Suppressor macrophage (primary cell): ENCODE results near the gene ANK2.

Source experiments
- DNase-seq, 4 experiments: peaks; one replicate each; pipeline ENCODE4 v3.0.0-alpha.2; 2020 to 2022

Gene ANK2

GRCh38 chr4:113350576-113350975, 301.1 kb downstream of the ANK2 start:
- DNase-seq: no peak

DNA sequence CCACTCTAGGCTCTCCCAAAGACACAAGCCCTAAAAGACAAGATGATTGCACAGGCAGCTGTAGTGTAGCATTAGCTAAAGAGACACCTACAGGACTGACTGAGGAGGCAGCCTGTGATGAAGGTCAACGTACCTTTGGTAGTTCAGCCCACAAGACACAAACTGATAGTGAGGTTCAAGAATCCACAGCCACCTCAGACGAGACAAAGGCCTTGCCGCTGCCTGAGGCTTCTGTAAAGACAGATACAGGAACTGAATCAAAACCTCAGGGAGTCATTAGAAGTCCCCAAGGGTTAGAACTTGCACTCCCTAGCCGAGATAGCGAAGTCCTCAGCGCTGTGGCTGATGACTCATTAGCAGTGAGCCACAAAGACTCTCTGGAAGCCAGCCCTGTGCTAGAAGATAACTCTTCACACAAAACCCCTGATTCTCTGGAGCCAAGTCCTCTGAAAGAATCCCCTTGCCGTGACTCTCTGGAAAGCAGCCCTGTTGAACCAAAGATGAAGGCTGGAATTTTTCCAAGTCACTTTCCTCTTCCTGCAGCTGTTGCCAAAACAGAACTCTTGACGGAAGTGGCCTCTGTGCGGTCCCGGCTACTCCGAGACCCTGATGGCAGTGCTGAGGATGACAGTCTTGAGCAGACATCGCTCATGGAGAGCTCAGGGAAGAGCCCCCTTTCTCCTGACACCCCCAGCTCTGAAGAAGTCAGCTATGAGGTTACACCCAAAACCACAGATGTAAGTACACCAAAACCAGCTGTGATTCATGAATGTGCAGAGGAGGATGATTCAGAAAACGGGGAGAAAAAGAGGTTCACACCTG, 306.3 kb downstream of the ANK2 start:
- DNase-seq: peak; percentile 34 to 68 (median 57)

DNA sequence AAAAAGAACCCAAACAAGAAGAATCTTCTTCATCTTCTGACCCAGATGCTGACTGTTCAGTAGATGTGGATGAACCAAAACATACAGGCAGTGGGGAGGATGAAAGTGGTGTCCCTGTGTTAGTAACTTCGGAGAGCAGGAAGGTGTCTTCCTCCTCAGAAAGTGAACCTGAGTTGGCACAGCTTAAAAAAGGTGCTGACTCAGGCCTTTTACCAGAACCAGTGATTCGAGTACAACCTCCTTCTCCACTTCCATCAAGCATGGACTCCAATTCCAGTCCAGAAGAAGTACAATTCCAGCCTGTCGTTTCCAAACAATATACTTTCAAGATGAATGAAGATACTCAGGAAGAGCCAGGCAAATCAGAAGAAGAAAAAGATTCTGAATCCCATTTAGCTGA, 307.0 kb downstream of the ANK2 start:
- no peak for DNase-seq

GRCh38 chr4:113358784-113359183, 309.3 kb downstream of the ANK2 start:
- DNase-seq: no peak

DNA sequence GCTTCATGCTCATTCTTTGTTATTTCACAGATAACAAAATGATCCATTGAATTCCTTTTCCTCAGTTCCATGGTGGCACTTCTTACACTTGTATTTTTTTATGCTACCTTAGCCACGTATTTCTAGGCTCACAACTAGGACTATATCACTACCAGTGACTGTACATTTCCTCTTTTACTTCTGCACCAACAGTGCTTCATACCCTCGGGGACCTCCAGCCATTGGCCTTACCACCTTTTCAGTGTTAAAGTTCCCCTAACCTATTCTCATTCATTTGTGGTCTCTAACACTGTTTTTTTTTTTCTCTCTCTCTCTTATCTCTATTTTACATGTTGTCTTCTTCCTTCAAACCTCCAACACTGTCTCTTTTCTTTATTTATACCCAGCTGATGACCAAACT, 315.9 kb downstream of the ANK2 start:
- DNase-seq: no peak

DNA sequence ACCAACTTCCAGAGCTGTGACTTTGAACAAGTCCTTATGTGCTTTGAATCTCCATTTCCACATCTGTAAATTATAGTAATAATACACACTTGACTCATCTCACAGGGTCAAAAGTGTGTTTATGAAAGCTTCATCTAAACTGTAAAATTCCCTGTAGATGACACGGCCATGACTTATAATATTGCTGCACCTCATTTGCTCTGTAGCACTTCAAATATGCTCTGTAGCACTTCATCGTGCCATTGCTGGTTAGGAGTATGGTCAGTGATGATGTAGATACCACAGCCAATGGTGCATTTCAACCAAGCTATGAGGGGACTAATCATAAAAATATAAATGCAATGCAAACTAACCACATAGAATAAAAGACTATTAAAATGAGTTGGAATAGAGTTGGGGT, 318.6 kb downstream of the ANK2 start:
- no peak for DNase-seq

GRCh38 chr4:113371111-113371510, 321.7 kb downstream of the ANK2 start:
- no peak for DNase-seq

GRCh38 chr4:113375964-113376666, 326.7 kb downstream of the ANK2 start:
- no peak for DNase-seq

- no peak for DNase-seq
Measured at GRCh38 chr4:113378836-113379235, 329.4 kb downstream of the ANK2 start.

- DNase-seq: no peak
Measured at GRCh38 chr4:113382704-113383103, 333.3 kb downstream of the ANK2 start.

GRCh38 chr4:113383111-113383785, 333.8 kb downstream of the ANK2 start:
- no peak for DNase-seq

DNA sequence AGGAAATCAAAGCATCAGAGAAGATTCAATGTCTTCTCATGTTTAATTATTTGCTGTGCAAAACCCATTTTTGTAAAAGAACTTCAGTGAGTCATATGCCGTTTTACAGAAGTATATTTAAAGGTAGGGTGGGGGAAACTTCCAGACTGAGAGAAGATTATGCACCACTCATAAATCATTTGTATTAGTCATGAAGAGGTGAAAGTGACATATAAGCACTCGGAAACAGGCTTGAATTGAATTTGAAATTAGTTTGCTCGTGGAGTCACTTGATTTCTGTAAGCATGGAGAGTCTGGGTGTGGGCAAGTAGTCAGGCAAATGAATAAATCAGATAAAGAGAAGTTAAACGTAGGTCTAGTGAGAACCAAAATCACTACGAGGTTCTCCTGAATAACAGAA, 335.1 kb downstream of the ANK2 start:
- DNase-seq: no peak

GRCh38 chr4:113385281-113385899, 335.9 kb downstream of the ANK2 start:
- DNase-seq: no peak

GRCh38 chr4:113389160-113389559, 339.7 kb downstream of the ANK2 start:
- no peak for DNase-seq

DNA sequence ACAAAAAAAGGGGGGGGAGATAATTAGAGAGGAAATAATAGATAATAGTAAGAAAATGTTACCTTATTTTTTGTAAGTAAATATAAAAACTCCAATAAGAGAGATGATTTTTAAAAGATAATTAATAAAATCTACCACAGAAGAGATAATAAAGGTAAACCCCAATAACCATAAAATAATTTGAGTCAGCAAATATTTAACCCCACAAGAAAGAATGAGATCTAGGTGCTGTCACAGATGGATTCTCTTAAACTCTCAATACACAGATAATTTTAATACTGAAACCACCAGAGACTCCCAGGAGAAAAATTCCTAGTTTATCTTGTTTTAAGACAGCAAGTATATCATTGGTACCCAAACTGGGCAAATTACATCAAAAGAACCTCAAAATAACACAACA, 341.4 kb downstream of the ANK2 start:
- no peak for DNase-seq

DNA sequence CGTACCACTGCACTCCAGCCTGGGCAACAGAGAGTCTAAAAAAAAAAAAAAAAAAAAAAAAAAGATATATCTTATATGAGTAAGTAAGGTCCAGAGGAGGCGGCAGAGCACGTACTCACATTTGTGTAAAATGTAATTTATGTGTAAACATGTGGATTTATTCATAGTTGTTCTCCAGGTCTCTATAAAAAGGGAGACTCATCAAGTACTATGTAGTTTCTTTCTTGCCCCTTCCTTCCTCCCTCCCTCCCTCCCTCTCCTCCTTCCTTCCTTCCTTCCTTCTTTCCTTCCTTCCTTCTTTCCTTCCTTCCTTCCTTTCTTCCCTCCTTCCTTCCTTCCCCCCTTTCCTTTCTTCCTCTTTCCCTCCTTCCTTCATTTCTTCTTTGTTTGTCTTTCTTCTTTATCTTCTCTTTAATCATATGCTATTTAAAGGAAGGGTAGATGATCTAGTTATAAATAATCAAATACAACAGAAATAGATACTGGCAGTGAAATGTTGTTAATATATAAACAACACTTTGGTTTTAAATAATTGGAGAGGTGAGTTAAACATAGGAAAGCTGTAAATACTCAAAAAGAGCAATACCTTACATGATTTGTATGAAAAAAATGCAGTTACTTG, 344.8 kb downstream of the ANK2 start:
- no peak for DNase-seq

GRCh38 chr4:113394730-113395530, 345.5 kb downstream of the ANK2 start:
- DNase-seq: peak; percentile 80 to 91 (median 89)

GRCh38 chr4:113397114-113397701, 347.8 kb downstream of the ANK2 start:
- no peak for DNase-seq

- DNase-seq: no peak
Measured at GRCh38 chr4:113398441-113399143, 349.1 kb downstream of the ANK2 start.

DNA sequence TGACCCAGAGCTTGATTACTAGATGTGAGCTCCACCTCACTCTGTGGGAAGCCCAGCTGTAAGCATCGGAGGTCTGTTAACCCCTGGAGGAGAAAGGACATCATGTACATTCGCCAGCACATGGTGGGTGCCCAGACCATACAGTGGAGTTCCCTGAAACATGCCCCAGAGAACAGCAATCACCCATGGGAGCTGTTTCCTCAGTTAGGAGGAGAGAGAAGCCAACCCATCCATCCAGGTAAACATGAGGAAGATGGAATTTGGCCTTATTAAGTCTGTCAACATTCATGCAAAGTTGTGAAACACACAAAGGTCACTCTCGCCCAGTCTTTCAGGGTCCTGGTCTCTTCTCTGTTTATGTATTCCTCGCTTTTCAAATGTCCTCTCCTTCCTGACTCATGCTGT, 354.7 kb downstream of the ANK2 start:
- no peak for DNase-seq

GRCh38 chr4:113404841-113405240, 355.4 kb downstream of the ANK2 start:
- no peak for DNase-seq
